GM19455 (cell line): Measurements from ENCODE around the gene CORIN.

Experiments used
- ATAC-seq: cut with Tn5 transposase; IDR thresholded peaks from one replicate; pipeline ENCODE4 v1.9.1; 2021; ENCODE audit not compliant: unreplicated experiment

Gene CORIN

GRCh38 chr4:47831026-47831679 lies 6.7 kb downstream of the CORIN start:
- no peak for ATAC-seq

GRCh38 chr4:47830265-47831025 lies 7.4 kb downstream of the CORIN start:
- ATAC-seq: no peak

GRCh38 chr4:47829438-47829837 lies 8.4 kb downstream of the CORIN start:
- no peak for ATAC-seq

GRCh38 chr4:47827343-47828047 lies 10.4 kb downstream of the CORIN start:
- no peak for ATAC-seq

GRCh38 chr4:47824840-47825239 lies 13.0 kb downstream of the CORIN start:
- no peak for ATAC-seq

- no peak for ATAC-seq
Observed at GRCh38 chr4:47819178-47819577, 18.7 kb downstream of the CORIN start.

- ATAC-seq: no peak
Observed at GRCh38 chr4:47817275-47817674, 20.6 kb downstream of the CORIN start.

GRCh38 chr4:47816748-47817147 lies 21.1 kb downstream of the CORIN start:
- ATAC-seq: no peak

GRCh38 chr4:47814618-47815295 lies 23.1 kb downstream of the CORIN start:
- ATAC-seq: no peak

- no peak for ATAC-seq
Observed at GRCh38 chr4:47809654-47810203, 28.1 kb downstream of the CORIN start.

GRCh38 chr4:47804598-47804997 lies 33.3 kb downstream of the CORIN start:
- ATAC-seq: no peak

- ATAC-seq: no peak
Observed at GRCh38 chr4:47801481-47802002, 36.3 kb downstream of the CORIN start.

- no peak for ATAC-seq
Observed at GRCh38 chr4:47798165-47798564, 39.7 kb downstream of the CORIN start.

- no peak for ATAC-seq
Observed at GRCh38 chr4:47791965-47792364, 45.9 kb downstream of the CORIN start.

GRCh38 chr4:47790105-47790504 lies 47.8 kb downstream of the CORIN start:
- ATAC-seq: no peak

GRCh38 chr4:47788126-47788525 lies 49.7 kb downstream of the CORIN start:
- no peak for ATAC-seq

GRCh38 chr4:47786958-47787370 lies 50.9 kb downstream of the CORIN start:
- ATAC-seq: peak; percentile 81

GRCh38 chr4:47785153-47785552 lies 52.7 kb downstream of the CORIN start:
- no peak for ATAC-seq

GRCh38 chr4:47784222-47784621 lies 53.6 kb downstream of the CORIN start:
- ATAC-seq: no peak

GRCh38 chr4:47776353-47776752 lies 61.5 kb downstream of the CORIN start:
- no peak for ATAC-seq

- ATAC-seq: no peak
Observed at GRCh38 chr4:47774079-47774478, 63.8 kb downstream of the CORIN start.
